HG03520 (cell line): ENCODE data around the gene ELOF1.
"Not testable (repeated sequence)": the region's sequence is repeated elsewhere in the genome, so short reads cannot be mapped to it uniquely, and the experiment has no call there.

Source experiments
- ATAC-seq: cut with Tn5 transposase; IDR thresholded peaks from one replicate; pipeline ENCODE4 v1.9.1; 2021; ENCODE audit warnings: mild to moderate bottlenecking, moderate library complexity; ENCODE audit not compliant: unreplicated experiment

The ELOF1 gene

GRCh38 chr19:11558881-11559828 is at the start of gene ELOF1:
Gene ELOF1, minus strand, starts transcription at chr19:11559230. Its CDS starts 4,883 bp downstream, at chr19:11554347.
- ATAC-seq = peak; percentile 66

GRCh38 chr19:11606484-11606883 is 47.5 kb upstream of the ELOF1 start:
- ATAC-seq = no peak

- not testable (repeated sequence) for ATAC-seq
These were observed 40.7 kb upstream of the ELOF1 start for GRCh38 chr19:11599704-11600103.

GRCh38 chr19:11598746-11599145 is 39.7 kb upstream of the ELOF1 start:
- no peak for ATAC-seq

GRCh38 chr19:11598103-11598483 is 39.1 kb upstream of the ELOF1 start:
- ATAC-seq = no peak

- peak; percentile 95 for ATAC-seq
These were observed 38.4 kb upstream of the ELOF1 start, which contains the start of gene ZNF627 for GRCh38 chr19:11597202-11598102. Gene ZNF627, plus strand, starts transcription at chr19:11597483. Its CDS starts 145 bp downstream, at chr19:11597628.

GRCh38 chr19:11596156-11596555 is 37.1 kb upstream of the ELOF1 start:
- ATAC-seq = no peak

- no peak for ATAC-seq
These were observed 35.1 kb upstream of the ELOF1 start for GRCh38 chr19:11594084-11594483.

GRCh38 chr19:11587975-11588631 is 29.1 kb upstream of the ELOF1 start:
- ATAC-seq = no peak

- no peak for ATAC-seq
These were observed 28.4 kb upstream of the ELOF1 start for GRCh38 chr19:11587302-11587974.

- ATAC-seq = no peak
These were observed 27.3 kb upstream of the ELOF1 start for GRCh38 chr19:11586331-11586730.

- ATAC-seq = peak; percentile 65
These were observed 22.7 kb upstream of the ELOF1 start for GRCh38 chr19:11581740-11582139.

- ATAC-seq = no peak
These were observed 21.1 kb upstream of the ELOF1 start for GRCh38 chr19:11580116-11580515.

- ATAC-seq = no peak
These were observed 19.5 kb upstream of the ELOF1 start for GRCh38 chr19:11578258-11579142.

GRCh38 chr19:11577451-11578257 is 18.6 kb upstream of the ELOF1 start, which contains the start of gene ACP5:
Gene ACP5, minus strand, starts transcription at chr19:11577645. Its CDS starts 328 bp downstream, at chr19:11577317.
- no peak for ATAC-seq

- ATAC-seq = no peak
These were observed 17.2 kb upstream of the ELOF1 start for GRCh38 chr19:11576227-11576626.

GRCh38 chr19:11574689-11575088 is 15.7 kb upstream of the ELOF1 start:
- ATAC-seq = no peak

- ATAC-seq = not testable (repeated sequence)
These were observed 14.7 kb upstream of the ELOF1 start for GRCh38 chr19:11573763-11574162.
